Body of pancreas (tissue), 4 donors: ENCODE data around the gene S100A9. TPM values are rescaled to one million over a fixed set of nuclear protein-coding genes. Genes with fewer than 3 reads are reported as not detected.
"Not testable (repeated sequence)": the region's sequence is repeated elsewhere in the genome, so short reads cannot be mapped to it uniquely, and the experiment has no call there.

Experiments
- ATAC-seq: fragments of 150-250 bp; one replicate; pipeline ENCODE4 v1.9.1; 2016
- DNase-seq, 4 donors: peaks; one replicate each; pipeline ENCODE4 v3.0.0-alpha.2; 2019
- H3K27ac ChIP-seq, 4 donors: fragments of 200-600 bp; sonication (generic); 1 replicate in 3 of 4; 2 replicates in 1 of 4; pipeline versions ENCODE4 v1.5.1 to v1.6.1; 2016 to 2019; ENCODE audit warnings: mild to moderate bottlenecking in 1 of 4, mixed read lengths in 1 of 4, moderate library complexity in 1 of 4
- H3K27me3 ChIP-seq, 2 donors: fragments of 200-600 bp; sonication (generic); one replicate each; pipeline ENCODE4 v1.6.0; 2016; ENCODE audit warnings: mild to moderate bottlenecking in 1 of 2
- H3K36me3 ChIP-seq, 2 donors: fragments of 200-600 bp; sonication (generic); replicated peaks in 1 of 2; 2 replicates each; pipeline ENCODE4 v1.5.1; 2016; ENCODE audit warnings: low read depth in 2 of 2; ENCODE audit not compliant: insufficient read depth in 1 of 2
- H3K4me1 ChIP-seq: fragments of 200-600 bp; sonication (generic); one replicate; pipeline ENCODE4 v1.6.0; 2016
- H3K4me3 ChIP-seq, 2 donors: fragments of 200-600 bp; sonication (generic); 1 replicate in 1 of 2; 2 replicates in 1 of 2; pipeline ENCODE4 v1.5.1; 2016 to 2019
- H3K9me3 ChIP-seq, 3 donors: fragments of 200-600 bp; sonication (generic); 1 replicate in 2 of 3; 2 replicates in 1 of 3; pipeline ENCODE4 v1.5.1; 2016
- POLR2A ChIP-seq, 3 donors: fragments of 450-650 bp; IDR thresholded peaks; one replicate each; pipeline ENCODE4 v1.6.1; 2016; ENCODE audit warnings: antibody characterized with exemption in 3 of 3, mild to moderate bottlenecking in 2 of 3
- WGBS, 2 donors: methylation state at CpG; one replicate each; pipeline ENCODE4 v1.1.5; 2017; 5-methylcytosine and 5-hydroxymethylcytosine counted together
- intact Hi-C: fragments of 100-400 bp; cut with DNase I; formaldehyde crosslinking; loops from one replicate; pipeline ENCODE4 v1.15.1; 2023
- total RNA-seq, 2 donors: library from RNA; depleted of rRNA; stranded (reverse); fragments of >200 nt; gene quantifications; one replicate each; pipeline ENCODE4 v1.1.0, GENCODE V29; 2016
- TF ChIP-seq, protein P1 (sequence below), 7 experiments: fragments of 450-650 bp in 4 of 7; fragments of 200-600 bp in 3 of 7; sonication (generic) in 3 of 7; IDR thresholded peaks; one replicate each; pipeline ENCODE4 v1.5.1; 2016 to 2019; ENCODE audit warnings: antibody characterized with exemption in 7 of 7

S100A9 gene
- total RNA-seq, 2 donors from 2014 or later = 19.5 to 43.2 TPM

GRCh38 chr1:153401461-153401860 lies 43.8 kb downstream of the S100A9 start:
- Histone ChIP-seq H3K27me3 (no peaks in the 10 kb centered on the region), H3K27ac (no peak overlapping the region), H3K36me3 (no peaks in the 10 kb centered on the region), H3K4me1 (no peaks in the 10 kb centered on the region), H3K4me3 (no peak overlapping the region), H3K9me3 (no peaks in the 10 kb centered on the region)
- WGBS, 2 donors = 72 to 75% methylated on average over 9 of the region's 9 CpGs
- DNase-seq = no peak
- TF ChIP-seq POLR2A (IDR thresholded peaks at IDR 0.05) = no peak
- TF ChIP-seq, protein P1, sequence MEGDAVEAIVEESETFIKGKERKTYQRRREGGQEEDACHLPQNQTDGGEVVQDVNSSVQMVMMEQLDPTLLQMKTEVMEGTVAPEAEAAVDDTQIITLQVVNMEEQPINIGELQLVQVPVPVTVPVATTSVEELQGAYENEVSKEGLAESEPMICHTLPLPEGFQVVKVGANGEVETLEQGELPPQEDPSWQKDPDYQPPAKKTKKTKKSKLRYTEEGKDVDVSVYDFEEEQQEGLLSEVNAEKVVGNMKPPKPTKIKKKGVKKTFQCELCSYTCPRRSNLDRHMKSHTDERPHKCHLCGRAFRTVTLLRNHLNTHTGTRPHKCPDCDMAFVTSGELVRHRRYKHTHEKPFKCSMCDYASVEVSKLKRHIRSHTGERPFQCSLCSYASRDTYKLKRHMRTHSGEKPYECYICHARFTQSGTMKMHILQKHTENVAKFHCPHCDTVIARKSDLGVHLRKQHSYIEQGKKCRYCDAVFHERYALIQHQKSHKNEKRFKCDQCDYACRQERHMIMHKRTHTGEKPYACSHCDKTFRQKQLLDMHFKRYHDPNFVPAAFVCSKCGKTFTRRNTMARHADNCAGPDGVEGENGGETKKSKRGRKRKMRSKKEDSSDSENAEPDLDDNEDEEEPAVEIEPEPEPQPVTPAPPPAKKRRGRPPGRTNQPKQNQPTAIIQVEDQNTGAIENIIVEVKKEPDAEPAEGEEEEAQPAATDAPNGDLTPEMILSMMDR (IDR thresholded peaks at IDR 0.05) = no peak
- intact Hi-C loops = no loop called here
- ATAC-seq = no peak

GRCh38 chr1:153402226-153402625 lies 44.6 kb downstream of the S100A9 start:
- intact Hi-C loops = no loop called here
- no peak for DNase-seq
- Histone ChIP-seq H3K9me3 (no peaks in the 10 kb centered on the region), H3K4me1 (no peaks in the 10 kb centered on the region), H3K27me3 (no peaks in the 10 kb centered on the region), H3K36me3 (no peaks in the 10 kb centered on the region), H3K27ac (no peak overlapping the region), H3K4me3 (no peak overlapping the region)
- 47 to 56% methylated on average over 2 of the region's 2 CpGs for WGBS, 2 donors
- no peak for ATAC-seq
- no peak for TF ChIP-seq POLR2A (IDR thresholded peaks at IDR 0.05)
- TF ChIP-seq, protein P1 (IDR thresholded peaks at IDR 0.05) = no peak

- intact Hi-C loops = no loop called here
- no peak for TF ChIP-seq POLR2A (IDR thresholded peaks at IDR 0.05)
- TF ChIP-seq, protein P1 (IDR thresholded peaks at IDR 0.05) = no peak
- no peaks in the 10 kb centered on the region for H3K4me1 ChIP-seq
- no peak overlapping the region for H3K4me3 ChIP-seq
- no peak for DNase-seq
- no peaks in the 10 kb centered on the region for H3K27me3 ChIP-seq
- H3K36me3 ChIP-seq = no peaks in the 10 kb centered on the region
- no peaks in the 10 kb centered on the region for H3K9me3 ChIP-seq
- ATAC-seq = no peak
- no peak overlapping the region for H3K27ac ChIP-seq
- 62 to 66% methylated on average over 11 of the region's 11 CpGs for WGBS, 2 donors
These were observed 45.9 kb downstream of the S100A9 start for GRCh38 chr1:153403421-153404085.

- no peaks in the 10 kb centered on the region for H3K9me3 ChIP-seq
- intact Hi-C loops = no loop called here
- H3K27ac ChIP-seq = no peak overlapping the region
- H3K27me3 ChIP-seq = no peaks in the 10 kb centered on the region
- TF ChIP-seq POLR2A (IDR thresholded peaks at IDR 0.05) = no peak
- TF ChIP-seq, protein P1 (IDR thresholded peaks at IDR 0.05) = no peak
- no peak overlapping the region for H3K4me3 ChIP-seq
- H3K4me1 ChIP-seq = no peaks in the 10 kb centered on the region
- DNase-seq (no peak), ATAC-seq (no peak)
- WGBS, 2 donors = 62 to 77% methylated on average over 6 to 7 of the region's 7 CpGs
- no peaks in the 10 kb centered on the region for H3K36me3 ChIP-seq
These were observed 46.5 kb downstream of the S100A9 start for GRCh38 chr1:153404086-153404635.

DNA sequence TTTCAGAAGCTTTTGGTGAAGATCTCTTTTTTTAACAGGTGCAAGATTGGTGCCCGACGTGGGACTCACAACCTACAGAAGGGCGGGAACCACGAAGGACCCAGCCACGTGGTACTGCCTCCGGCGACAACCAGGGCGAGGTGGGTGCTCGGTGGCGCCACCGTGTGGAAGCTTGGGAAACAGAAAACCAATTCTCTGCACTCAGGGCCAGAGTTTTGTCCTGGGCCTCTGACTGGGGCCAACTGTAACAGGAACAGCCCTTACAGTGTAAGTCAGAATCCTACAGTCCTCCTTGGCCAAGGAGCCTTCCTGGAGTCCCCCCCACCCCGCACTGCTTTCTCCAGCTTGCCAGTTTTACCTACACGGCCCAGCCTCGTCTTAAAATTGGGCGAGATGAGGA lies 47.1 kb downstream of the S100A9 start:
- no peaks in the 10 kb centered on the region for H3K36me3 ChIP-seq
- intact Hi-C loops = no loop called here
- no peaks in the 10 kb centered on the region for H3K4me1 ChIP-seq
- peak in 3 of 4 donors; percentile 16 to 35 (median 17) for DNase-seq
- no peak overlapping the region for H3K4me3 ChIP-seq
- no peaks in the 10 kb centered on the region for H3K9me3 ChIP-seq
- no peak for TF ChIP-seq POLR2A (IDR thresholded peaks at IDR 0.05)
- TF ChIP-seq, protein P1 (IDR thresholded peaks at IDR 0.05) = peak in 4 of 7 experiments; percentile 8 to 26 (median 20)
- no peaks in the 10 kb centered on the region for H3K27me3 ChIP-seq
- H3K27ac ChIP-seq = no peak overlapping the region
- WGBS, 2 donors = 34 to 37% methylated on average over 15 of the region's 15 CpGs
- no peak for ATAC-seq

DNA sequence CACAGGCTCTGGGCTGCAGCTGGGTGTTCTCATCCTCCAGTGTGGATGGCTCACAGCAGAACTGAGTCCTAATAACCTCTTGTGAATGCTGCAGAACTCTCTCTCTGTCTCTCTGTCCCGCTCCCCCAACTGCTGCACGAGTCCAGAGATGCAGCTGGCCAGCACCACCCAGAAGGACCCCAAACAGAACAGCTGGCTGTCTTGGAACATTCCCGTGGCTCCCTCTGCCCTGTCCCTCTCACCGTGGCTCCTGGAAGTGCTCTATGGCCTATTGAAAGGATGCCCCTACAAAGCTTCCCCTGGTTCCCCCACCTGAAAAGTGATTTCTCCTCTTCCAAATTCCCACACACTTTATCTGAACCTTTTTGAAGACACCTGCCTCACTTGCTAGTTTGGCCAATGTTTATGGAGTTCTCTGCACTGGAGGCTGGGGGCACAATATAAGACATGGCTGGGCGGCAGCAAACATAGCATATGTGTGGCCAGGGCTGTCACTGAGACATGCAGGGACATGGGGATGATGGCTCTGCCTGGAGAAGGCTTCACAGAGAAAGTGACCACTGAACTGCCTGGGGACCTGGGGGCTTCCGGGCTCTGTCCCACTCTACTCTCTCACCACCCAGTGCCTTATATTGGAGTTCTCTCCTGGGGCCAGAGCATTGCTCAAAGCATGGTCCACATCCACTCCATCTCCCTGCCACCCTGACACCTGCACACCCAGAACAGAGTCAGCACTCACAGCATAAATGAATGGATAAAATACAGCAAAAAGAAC lies 48.4 kb downstream of the S100A9 start:
- H3K4me3 ChIP-seq, H3K27ac ChIP-seq, DNase-seq, H3K27me3 ChIP-seq, H3K4me1 ChIP-seq, H3K9me3 ChIP-seq, H3K36me3 ChIP-seq, intact Hi-C loops, ATAC-seq: not testable (repeated sequence)
- WGBS, 2 donors = 58 to 79% methylated on average over 6 of the region's 6 CpGs
